Cerebellar cortex (tissue), 1 donor: ENCODE measurements around the gene METTL5.
"Not testable (repeated sequence)": the region's sequence is repeated elsewhere in the genome, so short reads cannot be mapped to it uniquely, and the experiment has no call there.

Experiments used
- DNase-seq: peaks from one replicate; pipeline ENCODE4 v3.0.0-alpha.2; 2015; ENCODE audit warnings: low spot score

The METTL5 gene

DNA sequence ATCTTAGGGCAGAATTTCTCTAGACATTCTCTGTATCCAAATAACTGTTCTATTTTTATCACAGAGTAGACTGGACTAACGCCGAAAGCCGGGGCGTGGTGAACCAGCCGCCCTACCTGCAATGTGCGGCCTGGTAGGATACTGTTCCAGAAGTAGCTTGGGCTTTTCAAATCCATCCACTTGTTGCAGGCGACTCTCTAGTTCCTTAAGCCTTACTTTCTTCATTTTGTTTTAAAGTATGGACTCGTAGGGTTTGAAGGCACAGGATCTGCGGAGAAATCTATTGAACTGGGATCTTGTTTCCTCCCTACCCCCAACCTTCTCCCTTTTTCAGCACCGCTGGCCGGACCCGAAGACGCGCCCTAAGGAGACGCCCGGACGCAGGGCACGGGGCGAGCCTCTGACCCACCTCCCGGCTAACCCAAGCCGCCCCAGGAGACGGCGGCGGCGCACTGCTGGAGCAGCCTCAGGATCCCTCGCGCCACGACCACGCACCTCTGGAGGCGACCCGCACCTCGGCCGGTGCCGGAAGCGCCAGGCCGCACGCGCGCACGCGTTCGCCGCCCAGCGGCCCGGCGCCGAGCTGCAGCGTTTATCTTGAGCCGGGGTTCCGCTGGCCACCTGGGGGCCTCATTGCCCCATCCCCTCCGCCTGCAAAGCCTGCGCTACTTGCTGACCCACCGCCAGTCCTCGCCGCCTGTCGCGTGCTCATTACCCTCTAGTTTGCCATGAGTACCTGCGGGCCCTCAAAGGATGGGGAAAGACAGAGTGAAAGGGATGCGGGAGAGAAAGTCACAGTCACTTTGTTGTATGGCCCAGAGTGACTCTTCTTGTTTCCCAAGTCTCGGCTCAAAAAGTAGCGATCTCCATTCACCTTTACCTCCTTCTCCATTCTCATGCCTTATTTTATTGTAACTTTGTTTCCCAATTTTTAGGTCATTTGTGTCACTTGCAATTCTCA is at the start of gene METTL5:
METTL5 (minus strand) TSS at position 533 of the 961 bp plus-strand sequence; CDS start at position 225, 308 bp downstream.
- DNase-seq: peak; percentile 75

DNA sequence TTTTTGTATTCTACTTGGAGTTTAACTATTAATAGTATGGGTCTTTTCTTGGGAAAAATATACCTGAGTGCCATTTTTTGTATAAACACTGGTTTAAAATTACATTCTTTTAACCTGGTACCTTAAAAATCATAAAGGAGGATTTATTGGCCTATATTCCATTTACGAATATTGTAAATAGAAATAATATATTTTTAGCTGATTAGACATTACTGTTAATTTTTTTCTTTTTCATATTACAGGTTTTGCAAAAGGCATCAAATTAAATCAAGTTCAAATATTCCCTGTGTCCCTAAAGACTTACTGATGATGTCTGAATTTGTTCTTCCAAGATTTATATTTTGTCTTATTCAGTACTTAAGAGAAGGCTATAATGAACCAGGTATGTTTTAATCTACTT is 47.3 kb upstream of the METTL5 start:
- no peak for DNase-seq

DNA sequence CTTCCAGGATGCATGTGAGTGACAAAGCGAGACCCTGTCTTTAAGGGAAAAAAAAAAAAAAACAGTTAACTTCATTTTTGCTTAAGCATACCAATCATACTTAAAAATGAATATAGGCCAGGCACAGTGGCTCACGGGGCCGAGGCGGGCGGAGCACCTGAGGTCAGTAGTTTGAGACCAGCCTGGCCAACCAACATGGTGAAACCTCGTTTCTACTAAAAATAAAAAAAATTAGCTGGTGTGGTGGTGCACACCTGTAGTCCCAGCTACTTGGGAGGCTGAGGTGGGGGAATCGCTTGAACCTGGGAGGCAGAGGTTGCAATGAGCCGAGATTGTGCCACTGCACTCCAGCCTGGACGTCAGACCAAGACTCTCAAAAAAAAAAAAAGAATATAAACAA is 46.7 kb upstream of the METTL5 start:
- not testable (repeated sequence) for DNase-seq

DNA sequence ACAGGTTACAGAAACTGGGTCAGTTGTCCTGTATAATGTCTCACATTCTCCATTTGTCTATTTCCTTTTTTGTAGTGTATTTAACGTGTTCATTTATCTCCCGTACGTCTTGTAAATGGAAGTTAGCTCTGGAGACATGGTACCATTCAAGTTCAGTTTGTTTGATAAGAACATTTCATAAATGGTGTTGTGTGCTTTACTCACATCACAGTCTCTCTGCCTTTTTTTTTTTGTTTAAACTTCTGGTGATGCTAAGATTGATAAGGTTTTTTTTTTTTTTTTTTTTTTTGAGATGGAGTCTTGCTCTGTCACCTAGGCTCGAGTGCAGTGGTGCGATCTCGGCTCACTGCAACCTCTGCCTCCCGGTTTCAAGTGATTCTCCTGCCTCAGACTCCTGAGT is 44.2 kb upstream of the METTL5 start:
- DNase-seq: no peak

DNA sequence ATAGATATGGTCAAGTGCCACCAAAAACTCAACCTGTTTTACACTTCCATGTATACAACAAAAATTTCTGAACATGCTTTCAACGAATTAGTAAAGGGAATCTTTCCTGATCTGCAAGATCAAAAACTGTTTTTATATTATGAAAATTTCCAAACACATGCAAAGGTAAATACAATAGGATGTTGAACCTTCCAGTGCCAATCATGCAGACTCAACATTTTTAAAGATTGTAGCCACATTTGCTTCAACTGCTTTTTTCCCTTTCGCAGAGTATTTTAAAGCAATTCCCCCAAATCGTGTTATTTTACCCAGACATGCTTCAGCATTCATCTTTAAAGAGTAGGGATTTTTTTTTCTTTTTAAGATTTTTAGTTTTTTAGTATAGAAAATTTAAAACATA is 42.9 kb upstream of the METTL5 start:
- no peak for DNase-seq

DNA sequence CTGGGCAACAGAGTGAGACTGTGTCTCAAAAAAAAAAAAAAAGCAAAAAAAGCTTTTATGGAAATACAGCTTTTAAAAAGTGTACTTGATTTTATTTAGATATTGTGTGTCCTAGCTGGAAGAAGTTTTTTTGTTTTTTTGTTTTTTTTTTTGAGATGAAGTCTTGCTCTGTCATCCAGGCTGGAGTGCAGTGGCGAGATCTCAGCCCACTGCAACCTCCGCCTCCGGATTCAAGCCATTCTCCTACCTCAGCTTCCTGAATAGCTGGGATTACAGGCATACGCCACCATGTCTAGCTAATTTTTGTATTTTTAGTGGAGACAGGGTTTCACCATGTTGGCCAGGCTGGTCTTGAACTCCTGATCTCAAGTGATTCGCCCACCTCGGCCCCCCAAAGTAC is 41.5 kb upstream of the METTL5 start:
- DNase-seq: not testable (repeated sequence)

DNA sequence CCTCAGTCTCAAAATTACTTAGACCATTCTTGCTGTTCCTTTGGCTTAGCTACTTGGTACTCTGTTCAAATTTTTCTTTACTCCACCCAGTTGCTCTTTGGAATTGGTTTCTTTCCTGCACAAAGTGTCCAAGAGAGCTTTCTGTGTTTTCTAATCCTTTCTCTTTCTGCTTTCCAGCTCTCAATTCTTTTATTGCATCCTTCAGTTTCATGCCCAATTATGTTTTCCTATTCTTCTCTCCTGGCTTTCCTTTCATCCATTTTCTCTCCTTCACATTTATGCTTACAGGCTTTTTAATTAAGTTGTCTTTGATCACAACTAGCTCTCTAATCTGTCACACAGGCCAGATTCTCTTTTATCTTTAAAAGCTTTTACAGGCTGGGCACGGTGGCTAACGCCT is 40.8 kb upstream of the METTL5 start:
- DNase-seq: no peak

DNA sequence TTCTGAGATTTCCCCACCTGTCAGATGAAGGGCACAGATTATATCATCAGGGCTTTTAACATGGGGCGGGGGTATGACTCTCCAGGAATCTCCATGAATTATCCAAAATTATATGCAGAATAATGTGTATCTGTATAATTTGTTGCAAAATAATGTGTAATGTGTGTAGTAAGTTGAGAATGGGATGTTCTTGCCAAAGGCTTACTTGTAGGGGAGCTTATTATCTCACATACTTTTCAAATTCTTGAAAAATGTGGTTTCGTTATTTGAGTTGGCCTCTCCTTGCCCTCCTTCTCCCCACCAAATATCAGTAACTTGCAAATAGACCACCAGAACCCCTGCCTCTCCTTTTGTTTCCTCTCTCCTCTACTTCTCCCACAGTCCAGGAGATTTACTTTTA is 38.1 kb upstream of the METTL5 start:
- DNase-seq: no peak

DNA sequence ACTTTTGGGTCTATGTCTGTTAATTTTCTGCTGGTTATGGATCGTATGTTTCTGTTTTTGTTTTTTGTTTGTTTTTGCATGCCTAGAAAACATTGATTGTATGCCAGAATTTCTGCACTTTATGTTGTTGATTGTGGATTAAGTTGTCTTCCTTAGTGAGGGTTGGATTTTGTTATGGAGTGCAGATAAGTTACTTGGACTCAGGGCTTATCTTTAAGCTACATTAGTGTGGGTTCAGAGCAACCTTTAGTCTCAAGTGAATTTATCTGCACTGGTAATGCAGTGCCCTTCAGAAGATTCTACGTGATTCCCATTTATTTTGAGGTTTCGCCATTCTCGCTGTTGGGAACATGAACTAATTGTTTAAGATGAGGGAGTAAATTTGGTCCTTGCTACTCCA is 35.4 kb upstream of the METTL5 start:
- DNase-seq: no peak

DNA sequence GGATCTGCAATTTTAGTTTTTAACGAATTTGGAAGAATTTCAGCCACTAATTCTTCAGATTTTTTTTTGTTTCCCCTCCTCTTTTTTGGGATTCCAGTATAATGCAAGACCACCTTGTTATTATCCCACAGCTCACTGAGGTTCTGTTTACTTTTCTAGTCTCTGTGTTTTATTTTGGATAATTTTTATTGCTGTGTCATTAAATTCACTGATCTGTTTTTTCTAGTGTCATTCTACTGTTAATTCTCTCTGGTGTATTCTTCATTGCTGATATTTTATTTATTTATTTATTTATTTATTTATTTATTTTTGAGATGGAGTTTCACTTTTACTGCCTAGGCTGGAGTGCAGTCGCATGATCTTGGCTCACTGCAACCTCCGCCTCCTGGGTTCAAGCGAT is 34.7 kb upstream of the METTL5 start:
- no peak for DNase-seq

DNA sequence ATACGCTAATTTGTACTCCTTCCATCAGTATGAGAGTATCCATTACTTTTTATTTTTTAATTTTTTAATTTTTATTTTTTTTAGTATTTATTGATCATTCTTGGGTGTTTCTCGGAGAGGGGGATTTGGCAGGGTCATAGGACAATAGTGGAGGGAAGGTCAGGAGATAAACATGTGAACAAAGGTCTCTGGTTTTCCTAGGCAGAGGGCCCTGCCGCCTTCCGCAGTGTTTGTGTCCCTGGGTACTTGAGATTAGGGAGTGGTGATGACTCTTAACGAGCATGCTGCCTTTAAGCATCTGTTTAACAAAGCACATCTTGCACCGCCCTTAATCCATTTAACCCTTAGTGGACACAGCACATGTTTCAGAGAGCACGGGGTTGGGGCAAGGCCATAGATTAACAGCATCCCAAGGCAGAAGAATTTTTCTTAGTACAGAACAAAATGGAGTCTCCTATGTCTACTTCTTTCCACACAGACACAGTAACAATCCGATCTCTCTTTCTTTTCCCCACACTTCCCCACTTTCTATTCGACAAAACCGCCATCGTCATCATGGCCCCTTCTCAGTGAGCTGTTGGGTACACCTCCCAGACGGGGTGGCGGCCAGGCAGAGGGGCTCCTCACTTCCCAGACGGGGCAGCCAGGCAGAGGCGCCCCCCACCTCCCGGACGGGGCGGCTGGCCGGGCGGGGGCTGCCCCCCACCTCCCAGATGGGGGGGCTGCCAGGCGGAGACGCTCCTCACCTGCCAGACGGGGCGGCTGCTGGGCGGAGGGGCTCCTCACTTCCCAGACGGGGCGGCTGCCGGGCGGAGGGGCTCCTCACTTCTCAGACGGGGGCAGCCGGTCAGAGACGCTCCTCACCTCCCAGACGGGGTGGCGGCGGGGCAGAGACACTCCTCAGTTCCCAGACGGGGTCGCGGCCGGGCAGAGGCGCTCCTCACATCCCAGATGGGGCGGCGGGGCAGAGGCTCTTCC is 30.9 kb upstream of the METTL5 start:
- DNase-seq: not testable (repeated sequence)

DNA sequence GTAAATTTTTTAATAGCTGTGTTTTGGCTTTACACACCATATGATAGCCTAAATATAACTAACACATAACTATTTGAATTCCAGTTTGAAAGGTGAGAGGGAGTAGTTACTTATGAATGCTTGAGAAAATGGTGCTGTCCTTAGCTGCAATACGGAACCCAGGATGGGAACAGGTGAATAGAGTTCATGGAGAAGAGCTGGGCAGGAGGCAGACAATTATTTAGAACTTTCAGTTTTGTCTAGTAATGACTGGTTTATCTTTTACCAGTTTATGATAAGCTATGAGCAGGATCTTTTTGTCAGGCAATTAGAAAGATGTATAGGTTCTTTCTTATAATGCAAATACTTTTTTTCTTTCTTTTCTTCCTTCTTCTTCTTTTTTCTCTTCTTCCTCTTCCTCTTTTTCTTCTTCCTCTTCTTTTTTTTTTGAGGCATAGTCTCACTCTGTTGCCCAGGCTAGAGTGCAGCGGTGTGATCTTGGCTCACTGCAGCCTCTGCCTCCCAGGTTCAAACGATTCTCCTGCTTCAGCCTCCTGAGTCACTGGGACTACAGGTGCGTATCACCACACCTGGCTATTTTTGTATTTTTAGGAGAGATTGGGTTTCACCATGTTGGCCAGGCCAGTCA is 28.4 kb upstream of the METTL5 start:
- no peak for DNase-seq

DNA sequence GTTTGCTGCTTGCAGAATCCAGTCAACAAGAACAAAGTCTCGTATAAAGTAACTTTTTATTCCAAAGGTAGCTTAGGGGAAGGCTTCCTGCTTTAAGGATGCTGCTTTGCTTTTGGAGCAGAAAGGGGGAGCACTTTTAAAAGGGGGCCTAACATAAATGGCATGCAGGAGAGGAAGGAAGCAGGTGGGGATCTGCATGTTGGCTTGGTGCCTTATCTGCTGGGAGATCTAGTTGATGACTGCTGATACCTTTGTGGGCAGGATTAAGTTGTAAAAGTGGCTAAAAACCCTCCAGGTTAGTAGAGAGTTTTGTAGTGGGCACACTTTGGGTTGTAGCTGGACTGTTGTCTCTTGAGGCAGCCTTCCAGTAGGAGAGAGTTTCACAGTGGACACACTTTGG is 25.0 kb upstream of the METTL5 start:
- no peak for DNase-seq

DNA sequence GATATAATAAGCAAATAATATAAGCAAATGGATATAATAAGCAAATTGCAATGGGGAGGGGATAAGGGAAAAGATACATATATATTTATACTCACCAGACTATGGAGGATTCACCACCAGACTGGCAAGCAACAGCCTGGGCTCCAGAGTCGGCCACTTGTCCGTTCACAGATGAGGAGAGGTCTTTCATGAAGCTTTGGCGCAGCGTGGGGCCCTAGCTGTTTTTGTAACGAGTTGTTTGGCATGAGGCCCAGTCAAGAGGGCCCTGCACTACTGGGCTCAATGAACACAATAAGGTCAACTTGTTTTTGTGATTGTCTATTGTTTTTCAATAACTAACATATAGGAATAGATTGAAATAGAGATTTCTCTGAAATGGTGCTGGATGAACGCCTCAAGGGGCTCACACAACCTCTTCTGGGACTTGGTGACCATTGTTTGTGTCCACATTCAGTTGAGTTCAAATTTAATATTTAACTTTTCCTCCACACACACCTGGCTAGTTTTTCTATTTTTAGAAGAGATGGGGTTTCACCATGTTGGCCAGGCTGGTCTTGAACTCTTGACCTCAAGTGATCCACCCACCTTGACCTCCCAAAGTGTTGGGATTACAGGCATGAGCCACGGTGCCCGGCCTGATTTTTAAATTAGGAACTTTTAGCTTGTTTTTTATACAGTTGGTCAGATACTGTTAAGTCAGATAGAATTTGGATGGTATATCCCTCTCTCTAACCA is 24.4 kb upstream of the METTL5 start:
- DNase-seq: not testable (repeated sequence)

DNA sequence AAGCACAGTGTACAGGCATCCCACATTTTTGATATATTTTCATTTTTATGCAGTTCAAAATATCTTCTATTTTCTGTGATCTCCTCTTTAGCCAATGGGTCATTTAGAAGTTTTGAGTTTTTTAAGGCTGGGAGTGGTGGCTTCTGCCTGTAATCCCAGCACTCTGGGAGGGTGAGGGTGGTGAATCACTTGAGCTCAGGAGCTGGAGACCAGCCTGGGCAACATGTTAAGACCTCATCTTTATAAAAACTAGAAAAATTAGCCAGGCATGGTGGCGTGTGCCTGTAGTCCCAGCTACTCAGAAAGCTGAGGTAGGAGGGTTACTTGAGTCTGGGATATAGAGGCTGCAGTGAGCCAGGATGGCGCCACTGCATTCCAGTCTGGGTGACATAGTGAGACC is 20.3 kb upstream of the METTL5 start:
- DNase-seq: no peak

DNA sequence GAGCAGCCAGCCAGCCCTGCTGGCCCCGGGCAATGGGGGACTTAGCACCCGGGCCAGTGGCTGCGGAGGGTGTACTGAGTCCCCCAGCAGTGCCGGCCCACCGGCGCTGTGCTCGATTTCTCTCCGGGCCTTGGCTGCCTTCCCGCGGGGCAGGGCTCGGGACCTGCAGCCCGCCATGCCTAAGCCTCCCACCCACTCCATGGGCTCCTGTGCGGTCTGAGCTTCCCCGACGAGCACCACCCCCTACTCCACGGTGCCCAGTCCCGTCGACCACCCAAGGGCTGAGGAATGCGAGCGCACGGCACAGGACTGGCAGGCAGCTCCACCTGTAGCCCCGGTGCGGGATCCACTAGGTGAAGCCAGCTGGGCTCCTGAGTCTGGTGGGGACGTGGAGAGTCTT is 16.9 kb upstream of the METTL5 start:
- DNase-seq: not testable (repeated sequence)

DNA sequence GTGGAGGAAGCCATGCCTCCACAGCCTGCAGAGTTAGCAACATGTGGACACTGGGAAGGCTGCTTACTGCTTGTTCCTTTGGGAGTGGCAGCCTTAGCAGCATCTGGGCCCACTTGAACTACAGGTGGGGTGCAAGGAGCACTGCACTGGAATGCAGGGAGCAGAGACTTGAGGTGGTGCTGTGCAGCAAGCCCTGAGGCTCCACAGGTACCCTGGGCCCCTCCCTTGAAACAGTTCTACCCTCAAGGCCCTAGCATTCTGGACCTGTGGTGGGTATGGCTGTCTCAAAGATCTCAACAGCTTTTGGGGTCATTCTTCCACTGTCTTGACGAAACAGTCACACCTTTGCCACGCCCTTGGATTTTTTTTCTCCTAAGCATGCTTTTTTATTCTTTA is 16.0 kb upstream of the METTL5 start:
- DNase-seq: no peak

DNA sequence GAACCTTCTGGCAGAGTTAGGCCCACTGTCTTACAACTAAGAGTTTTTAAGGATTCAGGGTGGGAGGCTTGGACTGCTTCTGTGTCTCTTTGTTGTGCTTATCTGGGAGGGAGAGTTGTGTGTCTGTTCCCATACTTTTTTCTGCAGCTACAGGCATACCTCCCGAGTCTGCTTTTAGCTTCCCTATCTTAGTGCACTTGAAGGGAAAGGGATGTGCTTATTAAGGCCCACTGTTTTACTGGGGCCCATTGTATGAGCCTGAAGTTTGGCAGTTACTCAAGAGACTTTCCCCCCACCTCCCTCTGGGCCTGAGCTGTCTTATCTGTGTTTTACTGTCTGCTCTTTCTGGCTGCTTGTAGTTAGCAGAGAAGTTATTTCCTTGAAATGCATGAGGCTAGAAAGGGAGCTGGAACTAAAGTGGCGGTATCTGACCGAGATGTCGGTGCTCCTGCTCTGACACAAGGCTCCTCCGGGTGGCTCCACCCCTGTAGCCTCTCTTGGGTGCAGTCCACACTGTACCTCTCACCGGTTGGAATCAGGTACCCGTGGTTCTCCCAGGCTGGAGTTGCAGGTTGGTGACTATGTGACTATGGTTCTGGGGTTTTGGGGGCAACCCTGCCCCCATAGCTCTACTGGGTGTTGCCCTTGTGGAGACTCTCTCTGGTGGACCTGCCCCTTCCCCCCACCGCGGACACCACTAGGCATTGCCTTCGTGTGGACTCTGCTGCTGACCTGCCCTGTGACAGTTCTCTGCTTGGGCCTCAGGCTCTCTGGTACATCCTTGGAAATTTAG is 15.4 kb upstream of the METTL5 start:
- DNase-seq: no peak

DNA sequence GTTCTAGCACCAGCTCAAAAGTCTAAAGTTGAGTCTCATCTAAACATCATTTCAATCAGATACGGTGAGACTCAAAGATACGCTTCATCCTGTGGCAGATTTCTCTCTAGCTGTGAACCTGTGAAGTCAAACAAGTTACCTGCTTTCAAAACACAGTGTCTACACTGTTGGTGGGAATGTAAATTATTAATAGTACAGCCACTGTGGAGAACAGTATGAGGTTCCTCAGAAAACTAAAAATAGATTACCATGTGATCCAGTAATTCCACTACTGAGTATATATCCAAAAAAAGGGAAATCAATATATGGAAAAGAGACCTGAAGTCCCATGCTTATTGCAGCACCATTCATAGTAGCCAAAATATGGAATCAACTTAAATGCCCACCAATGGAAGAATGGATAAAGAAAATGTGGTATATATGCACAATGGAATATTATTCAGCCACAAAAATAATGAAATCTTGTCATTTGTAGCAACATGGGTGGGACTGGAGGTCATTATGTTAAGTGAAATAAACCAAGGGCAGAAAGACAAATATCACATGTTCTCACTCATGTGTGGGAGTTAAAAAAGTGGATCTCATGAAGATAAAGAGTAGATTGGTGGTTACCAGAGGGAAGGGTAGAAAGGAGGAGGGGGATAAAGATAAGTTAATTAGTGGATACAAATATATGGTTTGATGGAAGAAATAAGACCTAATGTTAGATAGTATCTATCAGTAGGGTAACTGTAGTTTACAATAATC is 14.2 kb upstream of the METTL5 start:
- DNase-seq: no peak

DNA sequence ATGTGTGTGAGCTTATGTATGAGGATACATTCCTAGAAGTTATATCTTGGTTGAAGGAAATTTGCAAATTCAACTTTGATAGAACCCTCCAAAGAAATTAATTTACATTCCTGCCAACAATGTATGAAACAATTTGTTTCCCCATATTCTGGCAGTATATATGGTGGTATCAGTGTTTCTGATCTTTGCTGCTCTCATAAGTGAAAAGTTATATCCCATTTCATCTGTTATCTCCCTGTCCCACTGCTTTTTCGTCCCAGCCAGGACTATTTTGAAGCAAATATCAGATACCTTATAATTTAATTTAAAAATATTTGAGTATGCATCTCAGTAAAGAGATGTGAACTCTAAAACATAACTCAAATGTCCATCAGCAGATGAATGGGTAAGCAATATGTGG is 9.7 kb upstream of the METTL5 start:
- DNase-seq: no peak
